Type B pancreatic cell (in vitro differentiated cells): ENCODE measurements around the gene TH. TPM values are rescaled to one million over a fixed set of nuclear protein-coding genes. Genes with fewer than 3 reads are reported as not detected.
"Not testable (repeated sequence)": the region's sequence is repeated elsewhere in the genome, so short reads cannot be mapped to it uniquely, and the experiment has no call there.

Experiments used
- DNase-seq: peaks from one replicate; pipeline ENCODE4 v3.0.0; 2021; ENCODE audit warnings: mixed read lengths; ENCODE audit not compliant: unreplicated experiment; ENCODE audit errors: extremely low spot score
- H3K27ac Mint-ChIP-seq: 2 replicates; pipeline ENCODE4 v1.8.0; 2021; ENCODE audit warnings: mild to moderate bottlenecking, mixed read lengths
- H3K27me3 Mint-ChIP-seq: 2 replicates; pipeline ENCODE4 v1.8.0; 2021; ENCODE audit warnings: mixed read lengths
- H3K36me3 Mint-ChIP-seq: 2 replicates; pipeline ENCODE4 v1.8.0; 2021; ENCODE audit warnings: mixed read lengths
- H3K4me1 Mint-ChIP-seq: one replicate; pipeline ENCODE4 v1.8.0; 2021; ENCODE audit warnings: mixed read lengths; ENCODE audit not compliant: unreplicated experiment
- H3K4me3 Mint-ChIP-seq: 2 replicates; pipeline ENCODE4 v1.8.0; 2021; ENCODE audit warnings: mild to moderate bottlenecking, mixed read lengths
- H3K9me3 Mint-ChIP-seq: 2 replicates; pipeline ENCODE4 v1.8.0; 2021; ENCODE audit warnings: mixed read lengths
- CTCF ChIP-seq: fragments of 200-600 bp; sonication (generic); conservative IDR thresholded peaks from 2 replicates; pipeline ENCODE4 v1.5.0; 2021; ENCODE audit warnings: antibody characterized with exemption, mild to moderate bottlenecking
- total RNA-seq: library from RNA; stranded (reverse); gene quantifications from 2 replicates; pipeline ENCODE4 v1.2.1, GENCODE V29; 2021; ENCODE audit warnings: low replicate concordance

TH gene
- total RNA-seq, 1 donor from 2014 or later = 2.2 TPM

- peaks cover 18% of the 10 kb centered on the region for H3K27me3 Mint-ChIP-seq
These were observed 23.5 kb upstream of the TH start for GRCh38 chr11:2194877-2195755.

DNA sequence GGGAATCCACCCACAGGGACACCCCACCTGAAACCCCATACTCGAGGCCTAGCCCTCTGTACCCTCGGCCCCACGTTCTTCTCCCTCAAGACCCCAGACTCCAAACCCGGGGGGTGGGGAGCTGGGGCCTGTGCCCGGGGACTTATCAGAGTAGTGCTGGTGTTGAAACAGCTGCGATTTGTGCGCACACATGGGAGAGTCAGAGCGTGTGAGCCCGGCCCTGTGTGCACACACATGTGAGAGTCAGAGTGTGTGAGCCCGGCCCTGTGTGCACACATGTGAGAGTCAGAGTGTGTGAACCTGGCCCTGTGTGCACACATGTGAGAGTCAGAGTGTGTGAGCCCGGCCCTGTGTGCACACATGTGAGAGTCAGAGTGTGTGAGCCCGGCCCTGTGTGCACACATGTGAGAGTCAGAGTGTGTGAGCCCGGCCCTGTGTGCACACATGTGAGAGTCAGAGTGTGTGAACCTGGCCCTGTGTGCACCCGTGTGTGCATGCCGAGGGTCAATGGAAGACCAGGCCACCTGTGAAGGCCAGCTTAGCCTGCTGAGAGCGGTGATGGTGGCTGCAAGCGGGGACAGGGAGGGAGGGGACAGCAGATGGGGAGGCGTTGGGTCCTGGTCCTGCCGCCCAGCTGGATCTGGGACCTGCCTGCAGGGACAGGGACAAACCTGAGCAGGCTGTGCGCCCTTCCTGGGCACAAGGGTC is 22.4 kb upstream of the TH start:
- not testable (repeated sequence) for H3K36me3 Mint-ChIP-seq, H3K9me3 Mint-ChIP-seq, H3K27ac Mint-ChIP-seq, DNase-seq, H3K4me3 Mint-ChIP-seq
- peaks cover 18% of the 10 kb centered on the region for H3K27me3 Mint-ChIP-seq
- peaks cover 21% of the 10 kb centered on the region for H3K4me1 Mint-ChIP-seq

More at GRCh38 chr11:2194877-2195755, 23.5 kb upstream of the TH start:
- DNase-seq = no peak
- Mint-ChIP-seq H3K27ac (no peak overlapping the region), H3K4me3 (no peak overlapping the region), H3K4me1 (peaks cover 16% of the 10 kb centered on the region), H3K36me3 (no peaks in the 10 kb centered on the region), H3K9me3 (no peaks in the 10 kb centered on the region)
- peak; percentile 98 for TF ChIP-seq CTCF

DNA sequence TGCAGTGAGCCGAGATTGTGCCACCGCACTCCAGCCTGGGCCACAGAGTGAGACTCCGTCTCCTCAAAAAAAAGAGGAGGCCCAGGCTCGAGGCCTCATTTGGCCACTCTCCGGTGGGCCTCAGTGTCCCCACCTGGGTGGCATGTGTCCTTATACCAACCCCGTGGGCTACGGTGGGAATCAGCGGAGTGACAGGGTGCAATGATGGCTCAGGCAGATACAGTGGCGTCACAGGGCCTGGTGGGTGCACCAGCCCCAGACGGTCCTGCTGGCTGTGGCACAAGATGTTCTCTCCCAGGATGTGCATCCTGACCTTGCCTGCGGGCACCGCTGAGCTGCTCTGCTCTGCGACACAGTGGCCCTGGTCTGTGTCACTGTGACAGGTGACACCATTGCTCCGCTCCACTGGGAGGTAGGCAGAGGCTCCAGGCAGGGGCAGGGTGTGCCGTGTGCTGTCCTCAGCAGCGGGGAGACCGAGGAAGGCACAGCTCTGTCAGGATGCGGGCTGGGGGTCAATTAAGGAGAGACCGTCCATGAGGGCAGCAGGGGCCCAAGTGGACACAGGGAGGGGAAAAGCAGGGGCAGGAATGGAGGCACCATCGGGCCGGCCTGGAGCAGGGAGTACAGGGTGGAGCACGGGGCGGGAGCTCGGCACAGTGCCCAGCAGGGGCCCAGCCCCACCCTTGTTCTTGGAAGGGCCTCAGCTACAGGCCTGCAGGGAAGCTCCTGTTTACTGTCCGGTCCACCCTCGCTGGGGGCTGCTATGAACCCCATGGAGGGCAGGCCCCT is 21.7 kb upstream of the TH start:
- H3K27ac Mint-ChIP-seq = no peak overlapping the region
- H3K4me1 Mint-ChIP-seq = peaks cover 21% of the 10 kb centered on the region
- H3K27me3 Mint-ChIP-seq = peaks cover 18% of the 10 kb centered on the region
- no peak overlapping the region for H3K4me3 Mint-ChIP-seq
- no peaks in the 10 kb centered on the region for H3K9me3 Mint-ChIP-seq
- DNase-seq = no peak
- no peak for TF ChIP-seq CTCF
- H3K36me3 Mint-ChIP-seq = no peaks in the 10 kb centered on the region

DNA sequence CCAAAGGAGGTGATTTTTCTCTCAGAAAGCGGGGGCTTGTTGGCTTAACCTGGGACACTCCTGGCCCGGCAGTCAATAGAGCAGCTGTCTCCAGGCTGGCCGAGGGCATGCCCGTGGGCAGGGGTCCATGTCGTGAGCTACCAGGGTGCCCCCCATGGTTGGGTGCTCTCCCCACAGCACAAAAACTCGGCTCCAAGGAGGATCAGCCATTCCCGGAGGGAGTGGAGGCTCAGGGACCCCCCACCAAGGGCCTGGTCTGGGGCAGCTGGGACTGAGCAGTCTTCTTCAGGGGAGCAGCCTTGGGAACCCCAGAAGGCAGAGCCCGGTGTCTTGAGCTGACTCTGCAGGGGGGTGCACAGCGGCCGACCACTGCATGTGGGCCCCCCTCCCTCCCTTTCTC is 20.8 kb upstream of the TH start:
- peaks cover 21% of the 10 kb centered on the region for H3K4me1 Mint-ChIP-seq
- H3K4me3 Mint-ChIP-seq = no peak overlapping the region
- peaks cover 18% of the 10 kb centered on the region for H3K27me3 Mint-ChIP-seq
- no peak overlapping the region for H3K27ac Mint-ChIP-seq
- DNase-seq = no peak
- no peak for TF ChIP-seq CTCF
- no peaks in the 10 kb centered on the region for H3K36me3 Mint-ChIP-seq
- no peaks in the 10 kb centered on the region for H3K9me3 Mint-ChIP-seq

GRCh38 chr11:2191883-2192282 is 20.3 kb upstream of the TH start:
- H3K4me3 Mint-ChIP-seq = no peak overlapping the region
- H3K9me3 Mint-ChIP-seq = no peaks in the 10 kb centered on the region
- peak overlapping the region; percentile 23 for H3K27ac Mint-ChIP-seq
- H3K36me3 Mint-ChIP-seq = no peaks in the 10 kb centered on the region
- DNase-seq = no peak
- peaks cover 15% of the 10 kb centered on the region for H3K27me3 Mint-ChIP-seq
- peaks cover 17% of the 10 kb centered on the region for H3K4me1 Mint-ChIP-seq
- no peak for TF ChIP-seq CTCF
